Spleen (tissue), 7 donors: Measurements from ENCODE around the gene DLX3.

Experiments
- CTCF ChIP-seq, 11 experiments: fragments of 200-600 bp in 7 of 11; fragments of 450-650 bp in 4 of 11; sonication (generic) in 4 of 11; IDR thresholded peaks in 8 of 11; conservative IDR thresholded peaks in 3 of 11; 1 replicate in 7 of 11; 2 replicates in 4 of 11; pipeline versions ENCODE4 v1.4.0 to v1.8.0; 2016 to 2021; ENCODE audit warnings: antibody characterized with exemption in 11 of 11, inconsistent platforms in 4 of 11, mild to moderate bottlenecking in 1 of 11
- POLR2A ChIP-seq, 3 donors: fragments of 450-650 bp; IDR thresholded peaks; one replicate each; pipeline ENCODE4 v1.5.1; 2017; ENCODE audit warnings: antibody characterized with exemption in 3 of 3, mild to moderate bottlenecking in 1 of 3
- POLR2AphosphoS5 ChIP-seq, 3 donors: sonication (generic); formaldehyde crosslinking; IDR thresholded peaks; one replicate each; pipeline ENCODE4 v1.5.1; 2017; ENCODE audit warnings: antibody characterized with exemption in 3 of 3
- donor health status: DM: no; HTN: no; CAD: no; lungs with moderate emphysema.
- donor health status: DM: no; HTN: no; CAD: no.
- donor health status: DM: no; HTN: no; CAD: no.

- peak in 1 of 3 donors; percentile 20 for TF ChIP-seq POLR2AphosphoS5 (IDR thresholded peaks at IDR 0.05)
- TF ChIP-seq CTCF (IDR thresholded peaks at IDR 0.05 in 8 of 11, conservative IDR thresholded peaks at IDR 0.05 in 3 of 11), result no peak
- TF ChIP-seq POLR2A (IDR thresholded peaks at IDR 0.05), result no peak
Observed at GRCh38 chr17:50035421-50035879, 40.4 kb upstream of the DLX3 start.
